CD4-positive, alpha-beta T cell treated with Interleukin-4 for 1 hour (primary cell): ENCODE results near the gene YBX1.
"Not testable (repeated sequence)": the region's sequence is repeated elsewhere in the genome, so short reads cannot be mapped to it uniquely, and the experiment has no call there.

ENCODE experiments used
- DNase-seq, 2 donors: peaks; one replicate each; pipeline ENCODE4 v3.0.0-alpha.2; 2020 to 2022

Gene YBX1

GRCh38 chr1:42751511-42752070 is 69.4 kb downstream of the YBX1 start:
- not testable (repeated sequence) for DNase-seq

DNA sequence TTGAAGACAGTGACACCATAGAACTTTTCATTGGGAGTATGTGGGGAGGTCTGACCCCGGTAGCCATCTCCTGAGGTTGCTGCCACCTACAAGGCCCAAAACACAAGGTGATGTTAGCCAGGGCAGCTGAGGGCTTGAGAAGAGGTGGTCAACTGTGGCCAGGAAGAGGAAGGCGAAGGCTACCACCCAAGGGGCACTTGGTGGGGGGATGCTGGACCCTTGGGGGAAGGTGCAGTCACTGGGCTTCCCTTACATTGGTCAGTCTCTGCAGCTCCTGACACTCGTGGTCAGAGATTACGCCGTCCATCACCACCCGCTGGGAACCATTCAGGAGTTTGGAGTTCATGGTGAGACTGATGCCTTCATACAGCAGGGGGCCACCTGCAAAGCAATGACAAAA is 70.1 kb downstream of the YBX1 start:
- no peak for DNase-seq

DNA sequence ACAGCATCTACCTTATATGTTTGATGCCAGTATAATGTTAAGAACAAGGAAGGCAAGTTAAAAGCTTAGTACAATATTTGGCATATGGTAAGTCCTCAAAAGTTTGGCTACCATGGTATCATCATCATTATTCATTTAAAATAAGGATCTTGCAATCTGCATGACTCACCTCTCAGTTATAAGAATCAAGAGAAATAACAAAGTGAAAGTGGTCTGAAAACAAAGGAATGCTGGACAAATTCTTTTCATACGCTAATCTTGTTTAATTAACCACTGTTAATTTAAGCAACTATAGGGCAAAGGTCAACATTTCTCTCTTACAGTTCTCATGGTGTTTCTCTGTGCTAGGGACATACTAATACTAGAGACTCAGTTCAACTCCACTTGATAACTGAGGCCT is 70.9 kb downstream of the YBX1 start:
- DNase-seq: no peak
